ENCODE measurements around the gene CD80. TPM values are rescaled to one million over a fixed set of nuclear protein-coding genes. Genes with fewer than 3 reads are reported as not detected.

Gene CD80
- total and polyA plus RNA-seq, 9 donors = 0.07 to 0.73 (median 0.26) TPM; not detected in 1

DNA sequence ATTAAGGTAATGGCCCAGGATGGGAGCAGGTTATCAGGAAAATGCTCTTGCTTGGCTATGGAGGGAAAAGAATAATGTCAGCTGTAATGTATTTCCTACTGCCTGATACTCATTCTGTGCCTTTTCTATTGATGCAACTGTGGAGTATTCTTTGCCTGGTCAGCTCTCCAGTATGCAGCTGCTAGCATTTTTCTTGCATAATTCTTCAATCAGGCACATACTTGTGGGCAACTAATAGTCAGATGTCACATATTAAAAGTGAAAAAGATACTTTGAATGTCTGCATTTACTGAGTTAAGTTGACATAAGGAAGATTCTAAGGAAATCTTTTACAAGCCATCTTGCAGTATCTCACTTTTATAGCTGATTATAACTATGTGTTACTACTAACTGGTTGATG is 29.5 kb downstream of the CD80 start:
- Histone ChIP-seq H3K4me3 (no peak overlapping the region), H3K9me3 (no peaks in the 10 kb centered on the region), H3K4me1 (ENCODE audit: insufficient read depth) (no peaks in the 10 kb centered on the region), H3K27me3 (no peaks in the 10 kb centered on the region), H3K36me3 (no peaks in the 10 kb centered on the region), H3K27ac (no peak overlapping the region)
- intact Hi-C loops (cut with DNase I) = no loop called here
- TF ChIP-seq CTCF (IDR thresholded peaks at IDR 0.05) = no peak
- TF ChIP-seq POLR2A (IDR thresholded peaks at IDR 0.05) = no peak
- TF ChIP-seq EP300 (IDR thresholded peaks at IDR 0.05) = no peak
- DNase-seq = no peak

GRCh38 chr3:119527714-119528113 is 31.7 kb downstream of the CD80 start:
- intact Hi-C loops (cut with DNase I) = no loop called here
- WGBS, 3 donors = 86 to 98% (median 97%) methylated on average over 5 of the region's 5 CpGs

DNA sequence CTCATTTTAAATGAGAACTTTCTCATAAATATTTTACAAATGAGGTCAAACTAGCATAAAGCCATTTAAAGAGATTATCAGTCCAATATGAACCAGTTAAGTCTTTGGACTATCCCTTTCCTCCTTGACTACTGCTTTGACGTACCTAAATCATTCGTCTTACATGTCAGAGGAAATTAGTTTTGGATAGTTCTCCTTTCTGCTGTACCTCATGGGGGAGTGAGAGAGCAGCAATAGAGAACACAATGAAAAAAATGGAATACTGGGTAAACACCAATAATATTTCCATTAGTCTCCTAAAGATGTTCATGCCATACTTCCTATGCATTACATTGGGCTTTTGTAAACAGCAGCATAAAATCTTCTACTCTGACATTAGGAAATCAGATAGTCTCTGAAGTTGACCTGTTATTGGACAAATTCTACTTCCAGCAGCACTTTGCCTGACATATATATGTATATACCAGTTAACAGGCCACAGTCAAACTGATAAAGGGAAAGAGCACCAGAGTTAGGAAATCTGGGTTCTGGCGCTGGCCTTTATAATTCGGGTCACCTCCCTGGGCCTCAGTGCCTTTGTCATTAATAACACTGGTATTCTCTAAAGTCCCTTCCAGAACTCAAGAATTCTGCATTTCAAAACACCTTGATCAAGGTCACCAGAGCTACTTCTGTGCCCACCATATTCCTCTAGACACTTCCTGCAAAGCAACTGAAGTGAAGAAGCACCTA is 34.3 kb downstream of the CD80 start:
- intact Hi-C loops (cut with DNase I) = no loop called here
- no peak for DNase-seq
- H3K36me3 ChIP-seq = no peaks in the 10 kb centered on the region
- 74 to 85% (median 81%) methylated on average over 4 of the region's 4 CpGs for WGBS, 3 donors
- no peaks in the 10 kb centered on the region for H3K27me3 ChIP-seq
- H3K4me3 ChIP-seq = no peak overlapping the region
- H3K4me1 ChIP-seq (ENCODE audit: insufficient read depth) = no peaks in the 10 kb centered on the region
- H3K9me3 ChIP-seq = no peaks in the 10 kb centered on the region
- H3K27ac ChIP-seq = no peak overlapping the region
- TF ChIP-seq EP300 (IDR thresholded peaks at IDR 0.05) (no peak), CTCF (IDR thresholded peaks at IDR 0.05) (no peak), POLR2A (IDR thresholded peaks at IDR 0.05) (no peak)

More at GRCh38 chr3:119527714-119528113, 31.7 kb downstream of the CD80 start:
- no peak for DNase-seq
- no peak overlapping the region for H3K4me3 ChIP-seq
- H3K9me3 ChIP-seq = no peaks in the 10 kb centered on the region
- TF ChIP-seq EP300 (IDR thresholded peaks at IDR 0.05) = no peak
- TF ChIP-seq CTCF (IDR thresholded peaks at IDR 0.05) = no peak
- no peak for TF ChIP-seq POLR2A (IDR thresholded peaks at IDR 0.05)
- H3K36me3 ChIP-seq = no peaks in the 10 kb centered on the region
- H3K4me1 ChIP-seq (ENCODE audit: insufficient read depth) = no peaks in the 10 kb centered on the region
- no peaks in the 10 kb centered on the region for H3K27me3 ChIP-seq
- no peak overlapping the region for H3K27ac ChIP-seq

DNA sequence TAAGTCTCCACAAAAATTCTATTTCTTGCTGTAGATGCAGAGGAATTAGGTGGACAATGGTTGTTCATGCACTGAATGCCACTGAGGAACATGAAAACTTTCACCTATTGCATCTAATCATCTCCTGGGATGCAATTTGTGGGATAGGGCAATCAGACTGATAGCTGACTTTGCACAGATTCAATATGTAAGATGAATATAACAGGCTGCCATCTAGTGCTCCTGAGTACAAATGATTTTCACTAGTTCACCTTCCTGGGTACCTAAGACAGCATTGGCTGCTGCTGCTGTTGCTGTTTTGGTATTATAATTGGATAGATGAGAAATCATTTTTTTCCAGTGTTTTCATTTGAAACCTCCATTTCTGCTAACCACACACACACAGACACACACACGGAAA is 41.4 kb downstream of the CD80 start:
- Histone ChIP-seq H3K4me3 (no peak overlapping the region), H3K9me3 (no peaks in the 10 kb centered on the region), H3K36me3 (no peaks in the 10 kb centered on the region), H3K27ac (no peak overlapping the region), H3K27me3 (no peaks in the 10 kb centered on the region), H3K4me1 (ENCODE audit: insufficient read depth) (no peaks in the 10 kb centered on the region)
- intact Hi-C loops (cut with DNase I) = no loop called here
- 97 to 100% (median 97%) methylated on average over 1 of the region's 1 CpG for WGBS, 3 donors
- no peak for DNase-seq
- TF ChIP-seq EP300 (IDR thresholded peaks at IDR 0.05) (no peak), CTCF (IDR thresholded peaks at IDR 0.05) (no peak), POLR2A (IDR thresholded peaks at IDR 0.05) (no peak)

All from ovary (tissue), 9 donors.